ENCODE measurements around the gene SMOC2.

SMOC2 gene

DNA sequence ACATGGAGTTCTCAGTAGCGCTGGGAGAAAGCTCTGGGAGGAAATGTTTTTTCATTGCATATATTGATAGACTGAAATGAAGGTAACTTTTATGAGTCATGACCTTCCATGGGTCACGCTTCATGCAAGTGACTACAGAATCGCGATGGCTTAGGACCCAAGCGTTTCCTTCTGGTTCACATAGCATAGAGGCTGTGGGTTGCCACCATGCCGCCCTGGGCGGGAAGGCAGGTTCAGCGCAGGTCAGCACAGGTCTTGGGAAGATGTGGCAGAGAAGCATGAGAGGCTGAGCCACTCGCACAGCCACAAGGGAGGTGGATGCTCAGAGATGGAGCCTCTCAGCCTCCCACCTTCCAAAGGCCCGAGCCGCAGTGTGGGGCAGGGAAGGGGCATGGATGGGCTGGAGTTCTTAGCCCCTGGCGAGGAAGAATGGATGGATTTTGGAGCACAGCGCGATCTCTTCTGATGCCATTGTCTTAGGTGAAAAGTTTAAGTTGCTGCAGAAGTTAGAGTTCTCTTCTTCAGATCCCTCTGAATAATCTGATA, 219.5 kb downstream of the SMOC2 start:
- Histone ChIP-seq H3K36me3 (ENCODE audit: insufficient read depth, low read length) (no peaks in the 10 kb centered on the region), H3K4me3 (ENCODE audit: low read depth in 1 of 2, low read length in 2 of 2) (no peak overlapping the region), H3K9ac (ENCODE audit: low read length) (no peak overlapping the region), H3K27me3 (ENCODE audit: control insufficient read depth in 1 of 2, insufficient read depth in 2 of 2, low read length in 2 of 2) (no peaks in the 10 kb centered on the region), H3K9me3 (ENCODE audit: low read length) (no peaks in the 10 kb centered on the region), H3K27ac (ENCODE audit: low read depth, low read length) (no peak overlapping the region), H3K4me1 (ENCODE audit: insufficient read depth, low read length) (no peaks in the 10 kb centered on the region)

DNA sequence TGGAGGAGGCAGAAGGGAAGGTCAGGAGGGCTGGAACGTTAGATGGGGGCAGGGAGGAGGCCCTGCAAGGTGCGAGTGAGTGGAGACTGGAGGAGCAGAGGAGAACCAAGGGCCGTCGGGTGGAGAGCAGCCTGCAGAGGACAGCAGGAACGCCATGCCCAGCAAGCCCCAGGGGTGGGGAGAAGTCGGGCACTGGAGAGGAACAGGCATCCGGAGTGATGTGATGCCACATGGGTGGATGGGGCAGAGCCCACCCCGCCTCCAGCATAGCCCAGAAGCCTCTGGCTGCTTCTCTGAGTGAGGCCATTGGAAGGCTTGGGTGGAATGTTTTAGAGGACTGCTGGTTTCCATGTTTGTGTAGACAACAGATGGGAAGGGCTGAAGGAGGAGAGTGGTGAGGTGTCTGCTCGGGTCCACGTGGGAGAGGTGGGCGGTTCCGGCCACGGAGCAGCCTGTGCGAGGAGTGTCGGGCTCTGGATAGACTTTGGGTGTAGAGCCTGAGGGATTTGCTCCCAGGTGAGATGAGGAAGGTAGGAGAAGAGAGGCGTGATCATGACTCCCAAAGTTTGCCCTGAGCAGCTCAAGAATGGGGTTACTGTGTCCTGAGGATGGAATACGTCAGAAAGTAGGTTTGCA, 221.4 kb downstream of the SMOC2 start:
- Histone ChIP-seq H3K27ac (ENCODE audit: low read depth, low read length) (no peak overlapping the region), H3K4me3 (ENCODE audit: low read depth in 1 of 2, low read length in 2 of 2) (no peak overlapping the region), H3K9ac (ENCODE audit: low read length) (no peak overlapping the region), H3K9me3 (ENCODE audit: low read length) (no peaks in the 10 kb centered on the region), H3K4me1 (ENCODE audit: insufficient read depth, low read length) (no peaks in the 10 kb centered on the region), H3K36me3 (ENCODE audit: insufficient read depth, low read length) (no peaks in the 10 kb centered on the region), H3K27me3 (ENCODE audit: control insufficient read depth in 1 of 2, insufficient read depth in 2 of 2, low read length in 2 of 2) (no peaks in the 10 kb centered on the region)

- Histone ChIP-seq H3K4me3 (ENCODE audit: low read depth in 1 of 2, low read length in 2 of 2) (no peak overlapping the region), H3K27me3 (ENCODE audit: control insufficient read depth in 1 of 2, insufficient read depth in 2 of 2, low read length in 2 of 2) (no peaks in the 10 kb centered on the region), H3K9me3 (ENCODE audit: low read length) (no peaks in the 10 kb centered on the region), H3K4me1 (ENCODE audit: insufficient read depth, low read length) (no peaks in the 10 kb centered on the region), H3K36me3 (ENCODE audit: insufficient read depth, low read length) (no peaks in the 10 kb centered on the region), H3K27ac (ENCODE audit: low read depth, low read length) (no peak overlapping the region), H3K9ac (ENCODE audit: low read length) (no peak overlapping the region)
Measured at GRCh38 chr6:168663041-168663440, 222.1 kb downstream of the SMOC2 start.

DNA sequence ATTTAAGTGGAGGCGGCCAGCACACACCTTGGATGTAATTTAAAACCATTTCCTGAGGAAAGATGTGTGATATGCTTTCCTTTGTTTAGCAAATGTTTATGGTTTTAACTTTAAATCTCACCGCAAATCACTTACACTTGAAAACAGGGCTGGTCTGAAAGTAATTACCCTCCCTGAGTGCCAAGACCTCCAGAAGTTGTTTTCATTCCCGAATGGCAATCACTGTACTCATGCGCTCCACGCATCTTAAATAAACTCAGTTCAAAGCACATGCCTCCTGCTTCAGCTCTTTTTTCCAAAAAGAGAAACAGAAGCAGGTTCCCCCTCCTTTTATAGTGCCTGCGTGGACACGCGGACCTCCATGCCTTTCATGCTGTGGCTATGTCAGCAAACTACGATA, 224.0 kb downstream of the SMOC2 start:
- Histone ChIP-seq H3K36me3 (ENCODE audit: insufficient read depth, low read length) (no peaks in the 10 kb centered on the region), H3K4me1 (ENCODE audit: insufficient read depth, low read length) (no peaks in the 10 kb centered on the region), H3K9me3 (ENCODE audit: low read length) (no peaks in the 10 kb centered on the region), H3K9ac (ENCODE audit: low read length) (no peak overlapping the region), H3K27ac (ENCODE audit: low read depth, low read length) (no peak overlapping the region), H3K4me3 (ENCODE audit: low read depth in 1 of 2, low read length in 2 of 2) (no peak overlapping the region), H3K27me3 (ENCODE audit: control insufficient read depth in 1 of 2, insufficient read depth in 2 of 2, low read length in 2 of 2) (no peaks in the 10 kb centered on the region)

GRCh38 chr6:168666170-168666569, 225.2 kb downstream of the SMOC2 start:
- no peaks in the 10 kb centered on the region for H3K4me1 ChIP-seq (ENCODE audit: insufficient read depth, low read length)

GRCh38 chr6:168666699-168667427, 225.9 kb downstream of the SMOC2 start:
- Histone ChIP-seq H3K36me3 (ENCODE audit: insufficient read depth, low read length) (no peaks in the 10 kb centered on the region), H3K27ac (ENCODE audit: low read depth, low read length) (no peak overlapping the region)

More at GRCh38 chr6:168666170-168666569, 225.2 kb downstream of the SMOC2 start:
- no peaks in the 10 kb centered on the region for H3K36me3 ChIP-seq (ENCODE audit: insufficient read depth, low read length)
- no peaks in the 10 kb centered on the region for H3K9me3 ChIP-seq (ENCODE audit: low read length)
- no peak overlapping the region for H3K9ac ChIP-seq (ENCODE audit: low read length)
- H3K4me3 ChIP-seq (ENCODE audit: low read depth in 1 of 2, low read length in 2 of 2): no peak overlapping the region
- no peak overlapping the region for H3K27ac ChIP-seq (ENCODE audit: low read depth, low read length)
- no peaks in the 10 kb centered on the region for H3K27me3 ChIP-seq (ENCODE audit: control insufficient read depth in 1 of 2, insufficient read depth in 2 of 2, low read length in 2 of 2)

DNA sequence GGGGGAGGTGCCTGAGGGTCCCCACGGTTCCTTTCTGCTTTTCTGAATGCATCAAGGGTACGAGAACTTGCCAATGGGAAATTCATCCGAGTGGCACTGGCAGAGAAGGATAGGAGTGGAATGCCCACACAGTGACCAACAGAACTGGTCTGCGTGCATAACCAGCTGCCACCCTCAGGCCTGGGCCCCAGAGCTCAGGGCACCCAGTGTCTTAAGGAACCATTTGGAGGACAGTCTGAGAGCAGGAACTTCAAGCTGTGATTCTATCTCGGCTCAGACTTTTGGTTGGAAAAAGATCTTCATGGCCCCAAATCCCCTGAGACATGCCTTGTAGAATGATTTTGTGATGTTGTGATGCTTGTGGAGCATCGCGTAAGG, 226.4 kb downstream of the SMOC2 start:
- H3K4me3 ChIP-seq (ENCODE audit: low read depth in 1 of 2, low read length in 2 of 2): no peak overlapping the region
- no peaks in the 10 kb centered on the region for H3K9me3 ChIP-seq (ENCODE audit: low read length)

More at GRCh38 chr6:168666699-168667427, 225.9 kb downstream of the SMOC2 start:
- no peak overlapping the region for H3K4me3 ChIP-seq (ENCODE audit: low read depth in 1 of 2, low read length in 2 of 2)
- no peaks in the 10 kb centered on the region for H3K4me1 ChIP-seq (ENCODE audit: insufficient read depth, low read length)
- H3K9ac ChIP-seq (ENCODE audit: low read length): no peak overlapping the region
- H3K9me3 ChIP-seq (ENCODE audit: low read length): no peaks in the 10 kb centered on the region
- H3K27me3 ChIP-seq (ENCODE audit: control insufficient read depth in 1 of 2, insufficient read depth in 2 of 2, low read length in 2 of 2): no peaks in the 10 kb centered on the region

DNA sequence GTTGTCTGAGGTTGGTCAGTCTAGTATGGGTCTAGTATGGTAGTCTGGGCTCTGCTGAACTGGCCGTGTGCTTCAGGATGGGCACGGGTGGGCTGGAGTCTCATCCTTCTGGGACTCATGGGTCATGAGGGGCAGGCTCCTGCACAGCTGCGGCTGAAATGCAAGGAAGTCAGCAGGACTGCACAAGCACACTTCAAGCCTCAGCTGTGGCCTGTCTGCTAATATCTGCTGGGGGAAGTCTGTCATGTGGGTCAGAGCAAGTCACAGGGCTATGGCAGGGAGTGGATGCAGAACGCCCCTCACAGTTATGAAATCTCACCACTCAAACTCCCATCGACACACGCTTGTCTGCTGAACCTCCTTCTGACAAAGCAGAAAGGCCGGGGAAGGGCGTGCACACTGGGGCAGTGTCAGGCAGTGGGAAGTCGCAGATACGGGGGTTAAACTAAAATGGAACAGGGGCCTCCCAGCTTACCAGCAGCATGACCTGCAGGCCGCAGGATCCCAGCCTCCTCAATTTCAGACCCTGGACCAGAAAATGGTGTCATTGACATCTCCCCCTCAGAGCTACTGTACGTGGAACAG, 229.5 kb downstream of the SMOC2 start:
- Histone ChIP-seq H3K27me3 (ENCODE audit: control insufficient read depth in 1 of 2, insufficient read depth in 2 of 2, low read length in 2 of 2) (no peaks in the 10 kb centered on the region), H3K4me1 (ENCODE audit: insufficient read depth, low read length) (no peaks in the 10 kb centered on the region), H3K27ac (ENCODE audit: low read depth, low read length) (no peak overlapping the region), H3K9me3 (ENCODE audit: low read length) (no peaks in the 10 kb centered on the region), H3K9ac (ENCODE audit: low read length) (no peak overlapping the region), H3K4me3 (ENCODE audit: low read depth in 1 of 2, low read length in 2 of 2) (no peak overlapping the region), H3K36me3 (ENCODE audit: insufficient read depth, low read length) (no peaks in the 10 kb centered on the region)

More for the DNA sequence above, 226.4 kb downstream of the SMOC2 start:
- Histone ChIP-seq H3K27me3 (ENCODE audit: control insufficient read depth in 1 of 2, insufficient read depth in 2 of 2, low read length in 2 of 2) (no peaks in the 10 kb centered on the region), H3K4me1 (ENCODE audit: insufficient read depth, low read length) (no peaks in the 10 kb centered on the region), H3K36me3 (ENCODE audit: insufficient read depth, low read length) (no peaks in the 10 kb centered on the region), H3K9ac (ENCODE audit: low read length) (no peak overlapping the region), H3K27ac (ENCODE audit: low read depth, low read length) (no peak overlapping the region)

- Histone ChIP-seq H3K36me3 (ENCODE audit: insufficient read depth, low read length) (no peaks in the 10 kb centered on the region), H3K9me3 (ENCODE audit: low read length) (no peaks in the 10 kb centered on the region), H3K9ac (ENCODE audit: low read length) (no peak overlapping the region), H3K4me3 (ENCODE audit: low read depth in 1 of 2, low read length in 2 of 2) (no peak overlapping the region), H3K4me1 (ENCODE audit: insufficient read depth, low read length) (no peaks in the 10 kb centered on the region), H3K27ac (ENCODE audit: low read depth, low read length) (no peak overlapping the region), H3K27me3 (ENCODE audit: control insufficient read depth in 1 of 2, insufficient read depth in 2 of 2, low read length in 2 of 2) (no peaks in the 10 kb centered on the region)
Measured at GRCh38 chr6:168671028-168671862, 230.3 kb downstream of the SMOC2 start.

DNA sequence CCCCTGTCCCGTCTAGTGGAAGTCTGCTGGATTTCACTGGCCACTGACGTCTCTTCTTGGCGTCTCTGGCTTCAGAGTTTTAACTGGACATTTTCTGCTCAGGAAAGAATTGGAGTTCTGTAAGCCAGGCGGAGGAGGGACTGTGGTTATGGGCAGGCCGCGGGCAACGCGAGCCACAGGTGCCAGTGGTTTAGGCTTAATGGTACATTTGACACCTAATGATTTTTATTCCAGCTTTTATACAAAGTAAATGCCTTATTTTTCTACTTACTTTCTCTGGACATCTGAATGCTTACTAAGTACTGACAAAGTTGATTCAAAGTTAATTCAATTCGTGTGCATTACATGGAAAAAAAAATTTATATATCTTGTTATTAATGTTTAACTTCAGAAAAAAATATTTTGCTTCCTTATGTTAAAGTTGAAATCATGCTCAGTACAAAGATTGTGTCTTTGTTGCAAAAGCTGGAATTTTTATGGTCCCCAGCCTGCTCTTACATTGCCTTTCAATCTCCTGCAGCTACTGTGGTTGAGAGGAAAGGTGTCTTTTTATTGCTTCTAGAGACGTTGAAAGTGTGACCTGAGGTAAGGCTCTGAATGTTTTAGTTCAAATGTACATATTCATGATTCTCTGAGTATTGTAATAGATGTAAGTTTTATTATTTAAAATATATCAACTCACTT, 231.0 kb downstream of the SMOC2 start:
- Histone ChIP-seq H3K4me1 (ENCODE audit: insufficient read depth, low read length) (no peaks in the 10 kb centered on the region), H3K9ac (ENCODE audit: low read length) (no peak overlapping the region), H3K9me3 (ENCODE audit: low read length) (no peaks in the 10 kb centered on the region), H3K27me3 (ENCODE audit: control insufficient read depth in 1 of 2, insufficient read depth in 2 of 2, low read length in 2 of 2) (no peaks in the 10 kb centered on the region), H3K36me3 (ENCODE audit: insufficient read depth, low read length) (no peaks in the 10 kb centered on the region), H3K27ac (ENCODE audit: low read depth, low read length) (no peak overlapping the region), H3K4me3 (ENCODE audit: low read depth in 1 of 2, low read length in 2 of 2) (no peak overlapping the region)
